Right atrium auricular region (tissue), 2 donors: ENCODE data around the gene NT5DC1. TPM values are rescaled to one million over a fixed set of nuclear protein-coding genes. Genes with fewer than 3 reads are reported as not detected.

Experiments used
- DNase-seq: peaks from one replicate; pipeline ENCODE4 v3.0.0-alpha.2; 2019; ENCODE audit warnings: low spot score
- H3K27ac ChIP-seq, 2 donors: fragments of 200-600 bp; sonication (generic); 1 replicate in 1 of 2; 2 replicates in 1 of 2; pipeline ENCODE4 v1.5.1; 2016 to 2019
- H3K27me3 ChIP-seq, 2 donors: fragments of 200-600 bp; sonication (generic); one replicate each; pipeline versions ENCODE4 v1.5.1 to v1.6.0; 2017 to 2019
- H3K36me3 ChIP-seq: fragments of 200-600 bp; sonication (generic); one replicate; pipeline ENCODE4 v1.5.1; 2016
- H3K4me1 ChIP-seq, 2 donors: fragments of 200-600 bp; sonication (generic); one replicate each; pipeline versions ENCODE4 v1.5.1 to v1.6.0; 2017 to 2019
- H3K4me3 ChIP-seq, 2 donors: fragments of 200-600 bp; sonication (generic); 1 replicate in 1 of 2; 2 replicates in 1 of 2; pipeline ENCODE4 v1.5.1; 2017 to 2019; ENCODE audit warnings: mild to moderate bottlenecking in 1 of 2, moderate library complexity in 1 of 2
- H3K9me3 ChIP-seq, 2 donors: fragments of 200-600 bp; sonication (generic); one replicate each; pipeline ENCODE4 v1.5.1; 2019
- CTCF ChIP-seq, 2 donors: fragments of 200-600 bp; sonication (generic); IDR thresholded peaks; one replicate each; pipeline ENCODE4 v1.5.1; 2019; ENCODE audit warnings: antibody characterized with exemption in 2 of 2
- total RNA-seq, 2 donors: library from RNA; depleted of rRNA; stranded (reverse); fragments of >200 nt; gene quantifications; one replicate each; pipeline ENCODE4 v1.1.0, GENCODE V29; 2016

NT5DC1 gene
- total RNA-seq, 2 donors from 2014 or later: 11.2 to 22.6 TPM

GRCh38 chr6:116210750-116211425 is 110.2 kb downstream of the NT5DC1 start:
- Histone ChIP-seq H3K4me3 (no peak overlapping the region), H3K4me1 (peaks cover 0 to 10% of the 10 kb centered on the region in 2 donors), H3K27me3 (no peaks in the 10 kb centered on the region), H3K27ac (peak overlapping the region; percentile 53 to 57), H3K9me3 (no peaks in the 10 kb centered on the region), H3K36me3 (no peaks in the 10 kb centered on the region)
- no peak for DNase-seq
- TF ChIP-seq CTCF (IDR thresholded peaks at IDR 0.05): no peak

DNA sequence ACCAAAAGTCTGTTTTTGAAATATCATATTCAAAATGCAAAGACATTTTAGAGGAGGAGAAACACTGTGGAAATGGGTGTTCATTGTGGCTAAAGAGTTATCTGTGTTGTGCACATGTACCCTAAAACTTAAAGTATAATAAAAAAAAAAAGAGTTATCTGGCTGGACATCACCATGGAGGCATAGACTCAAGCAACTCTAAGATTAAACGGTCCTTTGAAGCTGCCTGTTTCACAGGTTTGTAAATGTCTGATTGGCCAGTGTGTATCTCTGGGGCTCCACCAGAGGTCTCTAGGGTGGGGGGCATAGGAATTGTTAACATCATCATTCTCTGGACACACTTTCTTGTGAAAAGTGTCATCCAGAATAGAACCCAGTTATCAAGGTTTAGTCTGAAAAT is 114.0 kb downstream of the NT5DC1 start:
- no peaks in the 10 kb centered on the region for H3K36me3 ChIP-seq
- TF ChIP-seq CTCF (IDR thresholded peaks at IDR 0.05): no peak
- no peaks in the 10 kb centered on the region for H3K9me3 ChIP-seq
- DNase-seq: no peak
- H3K4me1 ChIP-seq: peaks cover 0 to 21% of the 10 kb centered on the region in 2 donors
- H3K4me3 ChIP-seq: no peak overlapping the region
- H3K27me3 ChIP-seq: no peaks in the 10 kb centered on the region
- no peak overlapping the region for H3K27ac ChIP-seq

- no peaks in the 10 kb centered on the region for H3K36me3 ChIP-seq
- no peak overlapping the region for H3K4me3 ChIP-seq
- no peak for TF ChIP-seq CTCF (IDR thresholded peaks at IDR 0.05)
- no peaks in the 10 kb centered on the region for H3K9me3 ChIP-seq
- H3K4me1 ChIP-seq: peaks cover 0 to 22% of the 10 kb centered on the region in 2 donors
- H3K27me3 ChIP-seq: no peaks in the 10 kb centered on the region
- no peak for DNase-seq
- no peak overlapping the region for H3K27ac ChIP-seq
Measured at GRCh38 chr6:116215414-116215813, 114.8 kb downstream of the NT5DC1 start.

DNA sequence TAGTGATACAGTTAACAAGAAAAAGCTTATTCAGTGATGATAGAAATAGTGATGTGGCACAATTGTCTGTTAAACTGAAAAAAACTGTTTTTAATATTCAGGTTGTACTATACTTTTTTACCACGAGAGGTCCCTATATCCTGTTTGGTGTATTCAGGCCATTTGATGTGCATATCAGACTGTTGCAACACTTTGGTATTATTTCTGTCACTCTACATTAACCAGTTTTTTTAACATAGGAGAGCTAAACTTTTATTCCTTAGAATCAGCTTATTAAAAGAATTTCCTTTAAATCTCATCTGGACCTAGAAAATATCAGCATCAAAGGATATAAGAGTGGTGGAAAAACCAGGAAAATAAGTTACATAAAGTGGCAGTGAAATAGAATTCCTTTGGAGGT is 116.4 kb downstream of the NT5DC1 start:
- TF ChIP-seq CTCF (IDR thresholded peaks at IDR 0.05): peak; percentile 16 to 73
- H3K27ac ChIP-seq: peak overlapping the region in 1 of 2 donors; percentile 9
- DNase-seq: no peak
- H3K9me3 ChIP-seq: no peaks in the 10 kb centered on the region
- peaks cover 7% of the 10 kb centered on the region for H3K36me3 ChIP-seq
- H3K4me3 ChIP-seq: no peak overlapping the region
- H3K27me3 ChIP-seq: no peaks in the 10 kb centered on the region
- peaks cover 0 to 20% of the 10 kb centered on the region in 2 donors for H3K4me1 ChIP-seq

DNA sequence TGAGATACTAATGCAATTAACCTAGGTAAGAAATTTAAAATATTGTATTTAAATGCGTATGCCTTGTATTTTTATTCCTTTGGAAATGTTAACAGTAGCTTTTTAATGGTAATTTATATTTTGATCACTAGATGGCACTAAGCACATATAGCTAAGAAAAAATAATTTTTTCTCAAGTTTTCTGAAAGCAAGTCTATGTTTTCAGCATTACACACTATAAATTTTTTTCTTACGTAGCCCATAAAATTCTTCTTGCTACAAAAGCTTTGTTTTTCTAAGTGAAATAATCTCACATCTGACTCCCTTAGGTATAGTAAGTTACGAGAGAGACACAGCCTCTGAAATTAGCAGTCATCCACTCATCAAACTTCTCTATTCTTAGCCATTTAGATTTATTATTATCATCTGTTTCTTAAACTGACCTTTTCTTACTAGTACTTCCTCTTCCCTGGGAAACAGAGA is 117.5 kb downstream of the NT5DC1 start:
- DNase-seq: no peak
- Histone ChIP-seq H3K4me1 (peaks cover 0 to 20% of the 10 kb centered on the region in 2 donors), H3K27me3 (no peaks in the 10 kb centered on the region), H3K9me3 (no peaks in the 10 kb centered on the region), H3K36me3 (peaks cover 7% of the 10 kb centered on the region), H3K4me3 (no peak overlapping the region), H3K27ac (no peak overlapping the region)
- TF ChIP-seq CTCF (IDR thresholded peaks at IDR 0.05): peak; percentile 38 to 69

DNA sequence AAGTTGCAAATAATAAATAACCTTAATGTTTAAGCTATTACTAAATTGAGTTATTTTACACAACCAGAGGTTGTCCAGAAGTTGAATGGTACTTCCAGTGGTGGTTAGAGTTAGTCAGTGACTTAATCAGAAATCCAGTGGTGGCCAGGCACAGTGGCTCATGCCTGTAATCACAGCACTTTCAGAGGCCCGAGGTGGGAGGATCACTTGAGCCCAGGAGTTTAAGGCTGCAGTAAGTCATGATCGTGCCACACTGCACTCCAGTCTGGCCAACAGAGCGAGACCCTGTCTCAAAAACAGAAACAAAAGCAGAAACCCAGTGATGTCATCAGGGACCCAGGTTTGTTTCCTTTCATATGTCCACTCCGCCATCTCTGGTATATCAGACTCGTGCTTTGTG is 118.2 kb downstream of the NT5DC1 start:
- Histone ChIP-seq H3K9me3 (no peaks in the 10 kb centered on the region), H3K4me3 (no peak overlapping the region), H3K4me1 (peaks cover 0 to 20% of the 10 kb centered on the region in 2 donors), H3K36me3 (peaks cover 7% of the 10 kb centered on the region), H3K27ac (no peak overlapping the region), H3K27me3 (no peaks in the 10 kb centered on the region)
- DNase-seq: no peak
- TF ChIP-seq CTCF (IDR thresholded peaks at IDR 0.05): no peak
